ENCODE data around the gene FNDC3B.

DNA sequence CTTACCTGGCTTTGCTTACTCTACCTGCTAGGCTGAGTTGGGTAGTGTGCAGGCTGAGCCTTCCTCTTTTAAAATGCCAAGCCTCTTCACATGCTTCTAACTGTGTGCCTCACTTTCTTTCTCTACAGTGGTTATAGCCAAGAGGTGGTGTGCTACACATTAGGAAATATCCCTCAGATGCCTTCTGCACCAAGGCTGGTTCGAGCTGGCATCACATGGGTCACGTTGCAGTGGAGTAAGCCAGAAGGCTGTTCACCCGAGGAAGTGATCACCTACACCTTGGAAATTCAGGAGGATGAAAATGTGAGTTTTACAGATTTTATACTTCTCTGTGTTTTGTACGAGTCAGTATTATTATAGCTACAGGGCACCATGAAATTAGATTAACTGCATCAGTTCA lies 291.0 kb downstream of the FNDC3B start:
- TF ChIP-seq CTCF (IDR thresholded peaks at IDR 0.05): no peak
- no peak for TF ChIP-seq EZH2 (IDR thresholded peaks at IDR 0.05; ENCODE audit: borderline replicate concordance, insufficient read depth, low read depth, low read length, poor library complexity, severe bottlenecking)

Data from B cell (primary cell).